Smooth muscle cell (in vitro differentiated cells): ENCODE measurements around the gene ACP7. TPM values are rescaled to one million over a fixed set of nuclear protein-coding genes. Genes with fewer than 3 reads are reported as not detected.

Experiments
- DNase-seq: peaks from one replicate; lab custom pipeline; 2025; ENCODE audit not compliant: unreplicated experiment; lab: John Stamatoyannopoulos, UW
- H2AFZ ChIP-seq: fragments of 200-600 bp; sonication (generic); 2 replicates; pipeline ENCODE4 v1.6.0; 2016; ENCODE audit warnings: antibody characterized with exemption, low read depth, mild to moderate bottlenecking
- H3F3A ChIP-seq: fragments of 200-600 bp; sonication (generic); 2 replicates; pipeline ENCODE4 v1.6.0; 2017; ENCODE audit warnings: antibody characterized with exemption, low read depth
- H3K27ac ChIP-seq: fragments of 200-600 bp; sonication (generic); 2 replicates; pipeline ENCODE4 v1.5.1; 2016; ENCODE audit warnings: low read depth, mild to moderate bottlenecking
- H3K27me3 ChIP-seq: fragments of 200-600 bp; sonication (generic); 2 replicates; pipeline ENCODE4 v1.6.1; 2016; ENCODE audit warnings: low read depth, mild to moderate bottlenecking
- H3K36me3 ChIP-seq: fragments of 200-600 bp; sonication (generic); 2 replicates; pipeline ENCODE4 v1.5.1; 2016; ENCODE audit warnings: low read depth
- H3K4me1 ChIP-seq: fragments of 200-600 bp; sonication (generic); 2 replicates; pipeline ENCODE4 v1.5.1; 2016; ENCODE audit warnings: low read depth
- H3K4me2 ChIP-seq: fragments of 200-600 bp; sonication (generic); 2 replicates; pipeline ENCODE4 v1.6.0; 2016; ENCODE audit warnings: mild to moderate bottlenecking
- H3K4me3 ChIP-seq: fragments of 200-600 bp; sonication (generic); 2 replicates; pipeline ENCODE4 v1.5.1; 2016; ENCODE audit warnings: mild to moderate bottlenecking
- H3K79me2 ChIP-seq: fragments of 200-600 bp; sonication (generic); 2 replicates; pipeline ENCODE4 v1.6.0; 2016; ENCODE audit warnings: low read depth, mild to moderate bottlenecking
- H3K9ac ChIP-seq: fragments of 200-600 bp; sonication (generic); 2 replicates; pipeline ENCODE4 v1.6.0; 2016; ENCODE audit warnings: low read depth
- H3K9me3 ChIP-seq: fragments of 200-600 bp; sonication (generic); replicated peaks from 2 replicates; pipeline ENCODE4 v1.5.1; 2016; ENCODE audit warnings: low read depth
- H4K20me1 ChIP-seq: fragments of 200-600 bp; sonication (generic); 2 replicates; pipeline ENCODE4 v1.6.0; 2016; ENCODE audit warnings: low read depth
- CTCF ChIP-seq: fragments of 200-600 bp; sonication (generic); IDR thresholded peaks from 2 replicates; pipeline ENCODE4 v1.5.1; 2017; ENCODE audit warnings: borderline replicate concordance, mild to moderate bottlenecking, antibody characterized with exemption; ENCODE audit not compliant: insufficient read depth, poor library complexity, severe bottlenecking
- WGBS: methylation state at CpG from one replicate; pipeline ENCODE4 v1.1.7; 2016; ENCODE audit warnings: low lambda C conversion rate; 5-methylcytosine and 5-hydroxymethylcytosine counted together
- polyA plus RNA-seq: library from polyadenylated mRNA; unstranded; fragments of >200 nt; fragmentation: Nextera tagmentation; extraction: Ambion mirVana; gene quantifications from 2 replicates; pipeline ENCODE4 v1.2.1, GENCODE V29; 2016
- total RNA-seq: library from RNA; depleted of rRNA; stranded (reverse); fragments of >200 nt; gene quantifications from 2 replicates; pipeline ENCODE4 v1.2.3, GENCODE V29; 2014

ACP7 gene
- total and polyA plus RNA-seq, 2 experiments from 2014 or later, result 2.2 TPM; not detected in 1

- Histone ChIP-seq H4K20me1 (no peaks in the 10 kb centered on the region), H3K9me3 (no peaks in the 10 kb centered on the region), H3K27ac (no peak overlapping the region), H3K79me2 (no peaks in the 10 kb centered on the region), H3K4me1 (no peaks in the 10 kb centered on the region), H3K27me3 (peaks cover 17% of the 10 kb centered on the region), H3K4me2 (no peak overlapping the region), H3K4me3 (no peak overlapping the region), H3K36me3 (no peaks in the 10 kb centered on the region), H3F3A (no peaks in the 10 kb centered on the region), H2AFZ (no peak overlapping the region), H3K9ac (no peak overlapping the region)
- DNase-seq, result no peak
- 84% methylated on average over 9 of the region's 9 CpGs for WGBS
- no peak for TF ChIP-seq CTCF
These were observed 15.2 kb downstream of the ACP7 start for GRCh38 chr19:39099341-39099740.

GRCh38 chr19:39100500-39101166, 16.5 kb downstream of the ACP7 start:
- TF ChIP-seq CTCF, result no peak
- no peak for DNase-seq
- H3K4me3 ChIP-seq, result no peak overlapping the region
- H3K4me1 ChIP-seq, result no peaks in the 10 kb centered on the region
- no peaks in the 10 kb centered on the region for H3K9me3 ChIP-seq
- no peaks in the 10 kb centered on the region for H4K20me1 ChIP-seq
- H3K27me3 ChIP-seq, result peaks cover 20% of the 10 kb centered on the region
- H3K27ac ChIP-seq, result no peak overlapping the region
- H3K9ac ChIP-seq, result no peak overlapping the region
- WGBS, result 95% methylated on average over 19 of the region's 19 CpGs
- no peak overlapping the region for H2AFZ ChIP-seq
- H3K4me2 ChIP-seq, result no peak overlapping the region
- H3K36me3 ChIP-seq, result no peaks in the 10 kb centered on the region
- H3K79me2 ChIP-seq, result no peaks in the 10 kb centered on the region
- H3F3A ChIP-seq, result no peaks in the 10 kb centered on the region

GRCh38 chr19:39103151-39103550, 19.0 kb downstream of the ACP7 start:
- WGBS, result 56% methylated on average over 5 of the region's 5 CpGs
- Histone ChIP-seq H3K36me3 (no peaks in the 10 kb centered on the region), H3F3A (no peaks in the 10 kb centered on the region), H3K4me3 (no peak overlapping the region), H3K27me3 (peaks cover 24% of the 10 kb centered on the region), H4K20me1 (no peaks in the 10 kb centered on the region), H3K4me2 (no peak overlapping the region), H3K9ac (no peak overlapping the region), H3K4me1 (no peaks in the 10 kb centered on the region), H2AFZ (no peak overlapping the region), H3K27ac (no peak overlapping the region), H3K79me2 (no peaks in the 10 kb centered on the region), H3K9me3 (no peaks in the 10 kb centered on the region)
- DNase-seq, result no peak
- no peak for TF ChIP-seq CTCF

GRCh38 chr19:39104186-39104596, 20.0 kb downstream of the ACP7 start:
- Histone ChIP-seq H3K79me2 (no peaks in the 10 kb centered on the region), H3K9me3 (no peaks in the 10 kb centered on the region), H3K27ac (no peak overlapping the region), H3K4me2 (no peak overlapping the region), H2AFZ (no peak overlapping the region), H3K9ac (no peak overlapping the region), H3K4me3 (no peak overlapping the region), H3K27me3 (peaks cover 14% of the 10 kb centered on the region), H3K4me1 (no peaks in the 10 kb centered on the region), H3F3A (no peaks in the 10 kb centered on the region), H4K20me1 (no peaks in the 10 kb centered on the region), H3K36me3 (no peaks in the 10 kb centered on the region)
- TF ChIP-seq CTCF, result no peak
- no peak for DNase-seq
- 80% methylated on average over 5 of the region's 5 CpGs for WGBS
